SU-DHL-6 (cell line): ENCODE data around the gene PLK5.
"Not testable (repeated sequence)": the region's sequence is repeated elsewhere in the genome, so short reads cannot be mapped to it uniquely, and the experiment has no call there.

Experiments used
- H2AFZ ChIP-seq: fragments of 200-600 bp; sonication (generic); 2 replicates; pipeline ENCODE4 v1.6.1; 2014; ENCODE audit warnings: low read depth, mild to moderate bottlenecking, moderate library complexity, mixed read lengths, antibody characterized with exemption, low read length; ENCODE audit not compliant: severe bottlenecking
- H3F3A ChIP-seq: fragments of 200-600 bp; shearing (Covaris generic); 2 replicates; pipeline ENCODE4 v1.6.0; 2016; ENCODE audit warnings: antibody characterized with exemption, mild to moderate bottlenecking; ENCODE audit not compliant: insufficient read depth
- H3K27ac ChIP-seq: fragments of 200-600 bp; sonication (generic); 2 replicates; pipeline ENCODE4 v1.5.1; 2016; ENCODE audit warnings: low read depth, mild to moderate bottlenecking, low read length, moderate library complexity, mixed read lengths
- H3K27me3 ChIP-seq: fragments of 200-600 bp; sonication (generic), shearing (Covaris generic); 2 replicates; pipeline ENCODE4 v1.6.0; 2014; ENCODE audit warnings: mild to moderate bottlenecking, low read length
- H3K36me3 ChIP-seq: fragments of 200-600 bp; sonication (generic); 2 replicates; pipeline ENCODE4 v1.6.1; 2014; ENCODE audit warnings: mild to moderate bottlenecking, low read length, mixed read lengths
- H3K4me2 ChIP-seq: fragments of 300-600, 200-600 bp; shearing (Covaris generic), sonication (generic); 2 replicates; pipeline ENCODE4 v1.6.0; 2014; ENCODE audit warnings: low read length, low read depth, mild to moderate bottlenecking; ENCODE audit not compliant: poor library complexity, severe bottlenecking
- H3K4me3 ChIP-seq: fragments of 200-600 bp; sonication (generic); 2 replicates; pipeline ENCODE4 v1.5.1; 2014; ENCODE audit warnings: antibody characterized with exemption, low read length, mild to moderate bottlenecking, mixed read lengths; ENCODE audit not compliant: insufficient read depth, poor library complexity, severe bottlenecking
- H3K79me2 ChIP-seq: fragments of 200-600 bp; sonication (generic); 2 replicates; pipeline ENCODE4 v1.6.1; 2014; ENCODE audit warnings: mild to moderate bottlenecking, low read length, moderate library complexity; ENCODE audit not compliant: insufficient read depth
- H3K9ac ChIP-seq: fragments of 200-600 bp; sonication (generic); 2 replicates; pipeline ENCODE4 v1.7.0; 2014; ENCODE audit warnings: mild to moderate bottlenecking, low read length
- H3K9me2 ChIP-seq: fragments of 200-600 bp; sonication (generic); replicated peaks from 2 replicates; pipeline ENCODE4 v1.6.1; 2014; ENCODE audit warnings: low read length; ENCODE audit not compliant: insufficient read depth
- H3K9me3 ChIP-seq: fragments of 200-600 bp; sonication (generic); 2 replicates; pipeline ENCODE4 v1.6.1; 2014; ENCODE audit warnings: low read length, mixed read lengths; ENCODE audit not compliant: insufficient read depth
- H4K20me1 ChIP-seq: fragments of 200-600 bp; sonication (generic); 2 replicates; pipeline ENCODE4 v1.6.1; 2014; ENCODE audit warnings: low read depth, mild to moderate bottlenecking, antibody characterized with exemption, low read length, moderate library complexity, mixed read lengths
- EZH2phosphoT487 ChIP-seq: fragments of 200-600 bp; sonication (generic), shearing (Covaris generic); conservative IDR thresholded peaks from 2 replicates; pipeline ENCODE4 v1.6.1; 2018; ENCODE audit warnings: mild to moderate bottlenecking, antibody characterized with exemption, low read length, moderate library complexity, mixed read lengths
- TF ChIP-seq, protein P1 (sequence below): fragments of 200-600 bp; sonication (generic); IDR thresholded peaks from one replicate; pipeline ENCODE4 v1.5.1; 2017; ENCODE audit warnings: antibody characterized with exemption, mild to moderate bottlenecking, low read length, moderate library complexity; ENCODE audit not compliant: insufficient read depth, poor library complexity, severe bottlenecking

The PLK5 gene

DNA sequence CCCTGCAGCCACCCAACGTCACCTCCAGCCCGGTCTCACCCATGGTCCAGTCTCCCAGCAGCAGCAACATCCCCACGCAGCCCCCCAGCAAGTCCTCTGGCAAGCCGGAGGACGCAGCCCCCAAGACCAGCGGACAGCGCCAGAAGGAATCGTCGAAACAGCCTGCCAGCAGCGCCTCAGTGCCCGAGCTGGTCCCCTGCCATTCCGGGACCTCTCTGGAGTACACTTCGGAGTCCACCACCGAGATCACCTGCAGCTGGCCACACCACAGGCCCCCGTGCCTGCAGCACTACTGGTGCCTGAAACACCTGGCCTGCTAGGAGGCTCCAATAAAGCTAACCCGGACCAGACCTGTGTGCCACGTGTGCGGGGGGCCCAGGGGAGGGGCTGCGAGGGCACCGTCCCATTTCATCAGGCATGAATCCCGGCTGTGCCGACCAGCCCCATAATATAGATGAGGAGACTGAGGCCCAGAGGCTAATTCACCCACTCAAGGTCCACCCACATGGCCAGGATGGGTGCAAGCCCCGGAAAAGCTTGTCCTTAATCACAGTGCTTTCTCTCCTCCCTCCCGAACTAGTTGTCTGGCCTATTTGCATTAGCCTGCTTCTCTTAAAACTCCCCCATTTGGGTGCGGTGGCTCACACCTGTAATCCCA, 26.2 kb upstream of the PLK5 start:
- no peaks in the 10 kb centered on the region for H3K36me3 ChIP-seq
- H3K9me2 ChIP-seq: no peaks in the 10 kb centered on the region
- H3K9ac ChIP-seq: no peak overlapping the region
- no peaks in the 10 kb centered on the region for H3K79me2 ChIP-seq
- TF ChIP-seq, protein P1, sequence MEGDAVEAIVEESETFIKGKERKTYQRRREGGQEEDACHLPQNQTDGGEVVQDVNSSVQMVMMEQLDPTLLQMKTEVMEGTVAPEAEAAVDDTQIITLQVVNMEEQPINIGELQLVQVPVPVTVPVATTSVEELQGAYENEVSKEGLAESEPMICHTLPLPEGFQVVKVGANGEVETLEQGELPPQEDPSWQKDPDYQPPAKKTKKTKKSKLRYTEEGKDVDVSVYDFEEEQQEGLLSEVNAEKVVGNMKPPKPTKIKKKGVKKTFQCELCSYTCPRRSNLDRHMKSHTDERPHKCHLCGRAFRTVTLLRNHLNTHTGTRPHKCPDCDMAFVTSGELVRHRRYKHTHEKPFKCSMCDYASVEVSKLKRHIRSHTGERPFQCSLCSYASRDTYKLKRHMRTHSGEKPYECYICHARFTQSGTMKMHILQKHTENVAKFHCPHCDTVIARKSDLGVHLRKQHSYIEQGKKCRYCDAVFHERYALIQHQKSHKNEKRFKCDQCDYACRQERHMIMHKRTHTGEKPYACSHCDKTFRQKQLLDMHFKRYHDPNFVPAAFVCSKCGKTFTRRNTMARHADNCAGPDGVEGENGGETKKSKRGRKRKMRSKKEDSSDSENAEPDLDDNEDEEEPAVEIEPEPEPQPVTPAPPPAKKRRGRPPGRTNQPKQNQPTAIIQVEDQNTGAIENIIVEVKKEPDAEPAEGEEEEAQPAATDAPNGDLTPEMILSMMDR: no peak
- TF ChIP-seq EZH2phosphoT487: no peak
- no peak overlapping the region for H3K27ac ChIP-seq
- H3K4me2 ChIP-seq: no peak overlapping the region
- no peaks in the 10 kb centered on the region for H4K20me1 ChIP-seq
- H3K9me3 ChIP-seq: no peaks in the 10 kb centered on the region
- no peaks in the 10 kb centered on the region for H3F3A ChIP-seq
- H2AFZ ChIP-seq: no peak overlapping the region
- H3K27me3 ChIP-seq: no peaks in the 10 kb centered on the region
- no peak overlapping the region for H3K4me3 ChIP-seq

DNA sequence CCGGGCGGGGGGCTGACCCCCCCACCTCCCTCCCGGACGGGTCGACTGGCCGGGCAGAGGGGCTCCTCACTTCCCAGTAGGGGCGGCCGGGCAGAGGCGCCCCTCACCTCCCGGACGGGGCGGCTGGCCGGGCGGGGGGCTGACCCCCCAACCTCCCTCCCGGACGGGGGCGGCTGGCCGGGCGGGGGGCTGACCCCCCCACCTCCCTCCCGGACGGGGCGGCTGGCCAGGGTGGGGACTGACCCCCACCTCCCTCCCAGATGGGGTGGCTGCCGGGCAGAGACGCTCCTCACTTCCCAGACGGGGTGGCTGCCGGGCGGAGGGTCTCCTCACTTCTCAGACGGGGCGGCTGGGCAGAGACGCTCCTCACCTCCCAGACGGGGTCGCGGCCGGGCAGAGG, 24.6 kb upstream of the PLK5 start:
- H3K9me3 ChIP-seq, H3K9me2 ChIP-seq, H4K20me1 ChIP-seq, H3K79me2 ChIP-seq, H3K4me3 ChIP-seq, H3K4me2 ChIP-seq, H3K27ac ChIP-seq, H2AFZ ChIP-seq, H3K9ac ChIP-seq, H3F3A ChIP-seq, H3K36me3 ChIP-seq, H3K27me3 ChIP-seq: not testable (repeated sequence)

DNA sequence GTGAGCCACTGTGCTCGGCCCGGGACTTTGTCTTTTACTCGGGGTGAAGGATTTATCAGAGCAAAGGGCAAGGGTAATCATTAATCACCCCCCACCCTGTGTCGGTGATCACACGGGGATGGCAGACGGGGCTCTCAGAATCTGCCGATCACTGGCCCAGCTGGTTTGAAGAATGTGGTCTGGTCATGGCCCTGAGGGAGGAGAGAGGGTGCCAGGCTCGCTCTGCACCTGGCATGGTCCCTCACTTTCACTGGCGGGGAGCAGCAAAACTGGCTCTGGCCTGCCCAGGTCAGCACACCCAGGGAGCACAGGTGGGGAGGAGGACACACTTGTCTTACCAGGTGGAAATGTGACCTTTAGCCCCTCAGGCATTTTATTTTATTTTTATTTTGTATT, 22.7 kb upstream of the PLK5 start:
- H3K9me2 ChIP-seq: no peaks in the 10 kb centered on the region
- no peak overlapping the region for H3K27ac ChIP-seq
- H3K4me2 ChIP-seq: no peak overlapping the region
- H3K9ac ChIP-seq: no peak overlapping the region
- H3K9me3 ChIP-seq: no peaks in the 10 kb centered on the region
- no peaks in the 10 kb centered on the region for H3K27me3 ChIP-seq
- H2AFZ ChIP-seq: no peak overlapping the region
- H3K36me3 ChIP-seq: no peaks in the 10 kb centered on the region
- no peaks in the 10 kb centered on the region for H3K79me2 ChIP-seq
- no peaks in the 10 kb centered on the region for H4K20me1 ChIP-seq
- TF ChIP-seq EZH2phosphoT487: no peak
- TF ChIP-seq, protein P1: no peak
- no peaks in the 10 kb centered on the region for H3F3A ChIP-seq
- H3K4me3 ChIP-seq: no peak overlapping the region

DNA sequence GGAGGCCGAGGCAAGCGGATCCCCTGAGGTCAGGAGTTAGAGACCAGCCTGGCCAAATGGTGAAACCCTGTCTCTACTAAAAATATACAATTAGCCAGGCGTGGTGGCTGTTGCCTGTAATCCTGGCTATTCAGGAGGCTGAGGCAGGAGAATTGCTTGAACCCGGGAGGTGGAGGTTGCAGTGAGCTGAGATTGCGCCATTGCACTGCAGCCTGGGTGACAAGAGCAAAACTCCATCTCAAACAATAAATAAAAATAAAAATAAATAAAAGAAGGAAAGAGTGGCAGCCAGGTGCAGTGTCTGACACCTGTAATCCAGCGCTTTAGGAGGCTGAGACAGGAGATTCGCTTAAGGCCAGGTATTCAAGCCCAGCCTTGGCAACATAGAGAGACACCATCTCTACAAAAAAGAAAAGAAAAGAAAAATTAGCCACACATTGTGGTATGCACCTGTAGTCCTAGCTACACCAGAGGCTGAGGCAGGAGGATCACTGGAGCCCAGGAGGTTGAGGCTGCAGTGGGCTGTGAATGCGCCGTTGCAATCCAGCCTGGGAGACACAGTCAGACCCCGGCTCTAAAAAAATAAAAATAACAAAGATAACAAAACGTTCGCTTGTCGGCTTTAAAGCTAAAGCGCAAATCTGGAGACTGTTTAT, 21.3 kb upstream of the PLK5 start:
- Histone ChIP-seq H3K27ac (no peak overlapping the region), H3K27me3 (no peaks in the 10 kb centered on the region), H3K36me3 (no peaks in the 10 kb centered on the region), H3K9ac (no peak overlapping the region), H3K4me3 (no peak overlapping the region), H4K20me1 (no peaks in the 10 kb centered on the region), H3K4me2 (no peak overlapping the region), H3F3A (no peaks in the 10 kb centered on the region), H3K79me2 (no peaks in the 10 kb centered on the region), H3K9me2 (no peaks in the 10 kb centered on the region), H3K9me3 (no peaks in the 10 kb centered on the region), H2AFZ (no peak overlapping the region)
- TF ChIP-seq EZH2phosphoT487: no peak
- TF ChIP-seq, protein P1: no peak
